Measurements from ENCODE around the gene NPR3.

Gene NPR3

GRCh38 chr5:32712481-32713360 is 1.6 kb downstream of the NPR3 start:
- no peak for DNase-seq (ENCODE audit: low read depth)

- no peak for DNase-seq (ENCODE audit: low read depth)
These were observed 2.2 kb downstream of the NPR3 start for GRCh38 chr5:32713361-32713769.

GRCh38 chr5:32713770-32714381 is 2.8 kb downstream of the NPR3 start:
- DNase-seq (ENCODE audit: low read depth): no peak

DNA sequence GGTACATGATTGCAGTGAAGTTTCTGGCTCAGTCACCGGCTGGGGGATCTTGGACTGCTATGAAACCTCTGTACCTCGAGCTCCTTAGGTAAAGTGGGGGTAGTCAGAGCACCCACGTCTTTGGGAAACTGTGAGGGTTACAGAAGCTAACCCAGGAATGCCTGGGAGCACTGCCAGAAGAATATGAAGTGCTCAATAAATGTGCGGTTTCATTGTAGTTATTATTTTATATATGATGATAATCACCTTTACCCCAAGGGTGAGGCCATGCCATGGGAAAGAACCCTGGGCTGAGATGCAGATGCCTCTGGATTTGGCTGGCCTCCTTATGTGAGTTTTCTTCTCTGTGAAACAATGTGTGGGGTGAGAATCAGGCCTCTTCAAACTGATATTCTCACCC is 3.7 kb downstream of the NPR3 start:
- no peak for DNase-seq (ENCODE audit: low read depth)

DNA sequence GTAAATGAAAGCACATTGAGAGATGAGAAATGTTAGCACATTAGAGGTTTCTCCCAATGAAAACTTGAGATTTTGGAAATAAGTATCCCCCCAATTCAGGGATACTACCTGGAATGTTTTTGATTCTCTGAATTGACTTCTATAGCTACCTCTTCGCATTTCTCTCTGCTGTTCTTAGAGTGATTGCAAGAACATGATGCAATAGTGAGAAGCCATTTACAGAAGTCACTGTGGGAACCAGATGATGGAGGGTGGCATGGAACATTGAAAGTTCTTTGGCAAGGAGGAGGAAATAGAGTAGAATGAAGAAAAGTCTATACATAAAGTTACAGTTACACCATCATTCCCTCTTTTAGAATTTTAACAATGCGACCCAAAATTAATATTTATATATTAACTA is 9.2 kb downstream of the NPR3 start:
- no peak for DNase-seq (ENCODE audit: low read depth)

DNA sequence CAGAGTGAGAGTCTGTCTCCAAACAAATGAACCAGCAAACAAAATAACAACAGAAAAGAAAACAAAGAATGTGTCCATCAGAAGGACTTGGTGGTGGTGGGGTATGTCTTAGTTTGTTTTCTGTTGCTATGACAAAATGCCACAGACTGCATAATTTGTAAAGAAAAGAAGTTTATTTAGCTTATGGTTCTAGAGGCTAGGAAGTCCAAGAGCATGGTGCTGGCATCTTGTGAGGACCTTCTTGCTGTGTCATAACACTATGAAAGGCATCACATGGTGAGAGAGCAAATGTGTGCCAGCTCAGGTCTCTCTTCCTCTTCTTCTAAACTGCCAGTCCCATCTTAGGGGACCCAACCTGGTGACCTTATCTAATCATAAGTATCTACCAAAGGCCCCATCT is 10.5 kb downstream of the NPR3 start:
- no peak for DNase-seq (ENCODE audit: low read depth)

- DNase-seq (ENCODE audit: low read depth): no peak
These were observed 11.8 kb downstream of the NPR3 start for GRCh38 chr5:32722957-32723356.

DNA sequence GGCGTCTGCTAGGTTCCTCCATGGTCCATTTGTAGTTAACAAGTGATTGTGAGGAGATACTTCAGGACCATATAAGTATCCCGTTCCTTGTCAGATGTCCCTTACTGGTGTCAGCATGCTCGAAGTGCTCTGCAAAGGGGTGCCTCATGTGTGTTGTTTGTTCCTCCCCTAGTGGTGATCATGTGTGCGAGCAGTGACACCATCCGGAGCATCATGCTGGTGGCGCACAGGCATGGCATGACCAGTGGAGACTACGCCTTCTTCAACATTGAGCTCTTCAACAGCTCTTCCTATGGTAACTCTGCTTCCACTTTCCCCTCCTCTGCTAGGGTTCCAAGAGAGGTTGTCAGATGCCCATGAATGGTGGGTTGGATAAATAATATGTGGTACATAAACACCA is 13.4 kb downstream of the NPR3 start:
- no peak for DNase-seq (ENCODE audit: low read depth)

- no peak for DNase-seq (ENCODE audit: low read depth)
These were observed 15.0 kb downstream of the NPR3 start for GRCh38 chr5:32726086-32726557.

GRCh38 chr5:32729651-32730050 is 18.5 kb downstream of the NPR3 start:
- no peak for DNase-seq (ENCODE audit: low read depth)

GRCh38 chr5:32733590-32734340 is 22.6 kb downstream of the NPR3 start:
- DNase-seq (ENCODE audit: low read depth): no peak

DNA sequence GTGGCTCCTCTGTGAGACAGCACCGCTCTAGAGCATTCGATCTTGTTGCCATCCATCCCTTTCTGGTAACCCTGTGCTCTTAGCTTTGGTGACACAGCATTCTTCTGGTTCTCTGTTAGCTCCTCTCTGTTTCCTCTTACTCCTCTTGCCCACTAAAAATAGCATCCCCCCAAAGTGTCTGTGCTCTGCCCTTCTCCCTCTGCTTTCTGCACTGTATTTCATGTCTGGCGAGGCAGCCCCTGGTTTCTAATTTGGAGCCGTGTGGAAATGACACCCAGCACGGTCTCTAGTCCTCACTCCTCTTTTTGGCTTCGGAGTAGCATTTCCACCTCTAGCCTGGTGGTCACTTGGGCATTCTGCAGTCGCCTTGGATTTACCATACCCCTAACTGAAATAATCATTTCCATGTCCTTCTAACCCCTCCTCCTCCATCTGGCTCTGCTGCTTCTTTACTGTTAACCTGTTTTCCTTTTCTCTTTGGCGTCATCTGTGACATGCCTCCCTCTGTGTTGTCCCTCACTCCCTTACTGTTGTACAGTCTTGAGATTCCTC is 23.8 kb downstream of the NPR3 start:
- DNase-seq (ENCODE audit: low read depth): no peak

DNA sequence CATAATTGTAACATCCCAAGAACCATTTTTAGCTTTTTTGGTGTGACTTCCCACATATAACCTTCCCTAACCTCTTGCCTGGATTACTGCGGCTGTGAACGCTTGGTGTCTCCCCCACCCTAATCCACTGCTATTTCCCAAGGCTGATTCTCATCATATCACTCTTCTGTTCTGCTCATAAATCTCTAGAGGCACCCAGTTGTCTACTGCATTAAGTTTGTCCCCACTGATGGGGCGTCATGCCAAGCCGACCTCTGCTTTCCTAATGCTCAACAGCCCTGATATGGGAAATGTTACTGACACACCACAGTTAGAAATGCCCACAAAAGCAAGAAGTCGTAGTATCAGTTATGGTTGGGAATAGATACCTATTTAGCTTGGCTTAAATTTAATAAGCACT is 24.4 kb downstream of the NPR3 start:
- no peak for DNase-seq (ENCODE audit: low read depth)

- no peak for DNase-seq (ENCODE audit: low read depth)
These were observed 25.7 kb downstream of the NPR3 start for GRCh38 chr5:32736842-32737241.

- DNase-seq (ENCODE audit: low read depth): no peak
These were observed 29.5 kb downstream of the NPR3 start for GRCh38 chr5:32740651-32741050.

GRCh38 chr5:32745317-32745716 is 34.2 kb downstream of the NPR3 start:
- DNase-seq (ENCODE audit: low read depth): no peak

- no peak for DNase-seq (ENCODE audit: low read depth)
These were observed 41.3 kb downstream of the NPR3 start for GRCh38 chr5:32752411-32752810.

- DNase-seq (ENCODE audit: low read depth): no peak
These were observed 41.9 kb downstream of the NPR3 start for GRCh38 chr5:32753051-32753450.

- no peak for DNase-seq (ENCODE audit: low read depth)
These were observed 42.6 kb downstream of the NPR3 start for GRCh38 chr5:32753765-32754164.

DNA sequence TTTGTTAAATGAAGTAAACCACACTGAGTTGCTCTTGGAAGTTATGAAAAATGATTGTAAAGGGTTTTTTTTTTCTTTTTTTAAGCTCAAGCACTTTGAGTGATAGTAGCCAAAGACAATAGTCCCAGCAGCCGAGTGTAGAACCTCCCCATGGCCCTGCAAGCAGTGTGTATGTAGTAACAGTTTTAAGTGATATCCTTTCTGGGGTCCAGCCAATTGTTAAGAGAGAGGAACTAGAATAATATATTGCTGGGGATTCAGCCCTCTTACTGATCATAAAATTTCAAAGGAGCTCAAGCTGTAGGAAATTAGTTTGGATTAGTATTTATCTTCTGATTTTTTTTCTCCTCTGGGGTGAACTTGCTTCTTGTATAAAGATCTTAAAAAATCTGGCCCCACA is 43.2 kb downstream of the NPR3 start:
- no peak for DNase-seq (ENCODE audit: low read depth)

GRCh38 chr5:32760091-32760509 is 49.0 kb downstream of the NPR3 start:
- DNase-seq (ENCODE audit: low read depth): no peak

DNA sequence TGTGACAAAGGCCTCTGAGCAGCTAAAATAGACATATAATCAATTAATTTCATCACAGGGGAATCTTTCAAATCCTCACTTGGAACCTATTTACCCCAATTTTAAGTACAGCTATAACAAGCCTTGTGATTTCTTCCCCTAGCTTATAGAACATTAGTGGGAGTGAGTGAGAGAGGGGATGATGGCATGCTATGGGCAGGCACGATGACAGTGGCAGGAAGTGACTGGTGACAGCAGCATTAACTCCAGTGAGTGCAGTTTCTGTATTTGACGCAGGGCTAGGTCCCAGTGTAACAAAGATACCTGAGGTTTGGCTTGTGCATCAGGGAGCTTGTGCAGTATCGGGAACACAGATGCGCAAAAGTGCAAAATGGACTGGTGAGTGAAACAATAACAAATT is 54.1 kb downstream of the NPR3 start:
- DNase-seq (ENCODE audit: low read depth): no peak

Data from activated T-cell treated with anti-CD3 and anti-CD28 coated beads for 24 hours (primary cell).